Putamen (tissue), 1 donor: ENCODE measurements around the gene CAPN2.

Experiments
- DNase-seq: peaks from one replicate; pipeline ENCODE4 v3.0.0-alpha.2; 2016; ENCODE audit warnings: low spot score

CAPN2 gene

DNA sequence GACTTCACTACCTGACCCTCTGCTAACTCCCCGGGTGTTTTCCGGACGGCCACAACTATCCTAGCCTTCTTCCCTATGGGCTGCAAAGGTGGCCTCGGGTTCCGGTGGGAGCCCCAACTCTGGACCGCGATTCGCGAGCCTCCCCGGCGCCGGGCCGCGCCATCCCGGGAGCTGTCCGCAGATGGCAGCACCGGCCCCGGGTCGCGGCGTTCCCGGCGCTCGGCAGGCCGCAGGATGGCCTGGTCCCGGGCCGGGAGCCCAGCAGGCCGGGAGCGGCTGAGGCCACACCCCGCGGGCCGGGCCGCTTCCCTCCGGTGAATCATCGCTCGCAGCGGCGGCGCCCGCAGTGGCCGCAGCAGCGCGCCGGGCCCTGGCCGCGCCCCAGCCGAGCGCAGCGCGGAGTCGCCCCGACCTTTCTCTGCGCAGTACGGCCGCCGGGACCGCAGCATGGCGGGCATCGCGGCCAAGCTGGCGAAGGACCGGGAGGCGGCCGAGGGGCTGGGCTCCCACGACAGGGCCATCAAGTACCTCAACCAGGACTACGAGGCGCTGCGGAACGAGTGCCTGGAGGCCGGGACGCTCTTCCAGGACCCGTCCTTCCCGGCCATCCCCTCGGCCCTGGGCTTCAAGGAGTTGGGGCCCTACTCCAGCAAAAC, at the start of gene CAPN2:
Gene CAPN2 (plus strand): TSS at position 346 of the 656 bp plus-strand sequence. CDS start 102 bp downstream, at position 448.
- peak; percentile 85 for DNase-seq

DNA sequence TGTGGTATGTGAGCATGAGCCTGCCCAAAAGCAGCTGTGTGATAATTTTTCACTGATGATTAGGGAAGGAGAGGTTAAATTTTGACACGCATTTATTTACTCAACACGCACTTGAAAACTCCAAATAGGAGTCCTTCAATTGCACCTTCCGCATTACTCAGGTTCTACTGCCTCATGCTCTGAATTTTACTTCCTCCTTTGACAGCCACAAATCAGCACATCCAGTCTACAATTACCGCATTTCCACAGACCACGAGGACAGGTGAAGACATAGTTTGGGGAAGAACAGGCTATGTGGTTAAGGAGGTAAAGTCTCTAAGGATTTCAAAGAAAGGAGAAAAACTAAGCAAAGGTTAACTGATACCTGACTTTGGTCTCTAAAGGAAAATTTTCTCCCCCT, 49.4 kb upstream of the CAPN2 start:
- DNase-seq = no peak

DNA sequence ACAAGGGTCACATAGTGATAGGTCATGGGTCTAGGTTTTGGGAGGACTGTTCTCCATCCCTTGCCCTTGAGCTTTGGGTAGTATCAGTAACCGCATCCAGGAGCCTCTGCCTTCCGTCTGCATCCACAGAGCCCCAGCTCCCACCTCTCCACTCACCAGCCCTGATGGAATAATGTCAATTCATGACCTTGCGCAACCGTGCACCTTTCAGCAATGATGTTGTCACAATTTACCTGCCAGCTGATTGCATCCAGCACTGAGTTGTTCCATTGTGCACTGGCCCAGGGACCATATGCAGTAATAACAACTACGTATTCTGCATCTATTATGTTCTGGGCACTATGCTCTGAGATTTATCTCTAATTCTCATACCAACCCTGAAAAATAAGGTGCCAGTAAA, 48.2 kb upstream of the CAPN2 start:
- DNase-seq = no peak

DNA sequence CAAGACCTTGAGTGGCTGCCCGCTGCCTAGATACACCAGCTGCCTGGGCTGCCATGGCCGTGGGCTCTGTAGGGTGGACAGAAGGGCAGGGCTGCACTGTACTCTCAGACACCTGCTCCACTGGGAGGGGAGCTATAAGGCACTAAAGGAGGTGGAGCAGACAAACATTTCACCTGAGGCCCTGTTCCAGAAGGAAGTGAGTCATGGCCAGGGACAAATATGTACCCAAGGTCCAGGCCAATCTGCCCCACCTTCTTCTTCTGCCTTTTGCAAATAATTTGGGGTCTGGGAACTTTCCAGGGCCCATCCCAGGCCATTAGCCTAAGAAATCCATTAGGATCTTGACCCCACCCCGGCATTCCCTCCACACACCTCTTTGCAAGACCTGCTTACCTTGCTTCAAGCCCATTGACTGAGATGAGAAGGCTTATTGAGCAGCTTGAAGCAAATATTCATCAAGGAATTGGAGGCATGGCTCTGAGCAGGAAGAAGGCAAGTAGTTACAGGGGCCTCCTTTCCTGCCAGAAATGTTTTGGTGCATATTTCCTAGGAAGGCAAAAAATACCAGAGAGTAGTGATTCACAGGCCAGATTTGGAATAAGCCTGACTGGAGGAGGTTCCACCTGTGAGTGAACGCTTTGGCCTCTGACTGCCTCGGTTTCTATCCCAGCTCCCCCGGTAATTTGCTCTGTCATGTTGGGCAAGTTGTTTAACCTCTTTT, 46.6 kb upstream of the CAPN2 start, which contains the start of gene CAPN8:
Gene CAPN8 (minus strand): TSS at position 110 of the 721 bp plus-strand sequence. CDS start 55 bp downstream, at position 55.
- no peak for DNase-seq

DNA sequence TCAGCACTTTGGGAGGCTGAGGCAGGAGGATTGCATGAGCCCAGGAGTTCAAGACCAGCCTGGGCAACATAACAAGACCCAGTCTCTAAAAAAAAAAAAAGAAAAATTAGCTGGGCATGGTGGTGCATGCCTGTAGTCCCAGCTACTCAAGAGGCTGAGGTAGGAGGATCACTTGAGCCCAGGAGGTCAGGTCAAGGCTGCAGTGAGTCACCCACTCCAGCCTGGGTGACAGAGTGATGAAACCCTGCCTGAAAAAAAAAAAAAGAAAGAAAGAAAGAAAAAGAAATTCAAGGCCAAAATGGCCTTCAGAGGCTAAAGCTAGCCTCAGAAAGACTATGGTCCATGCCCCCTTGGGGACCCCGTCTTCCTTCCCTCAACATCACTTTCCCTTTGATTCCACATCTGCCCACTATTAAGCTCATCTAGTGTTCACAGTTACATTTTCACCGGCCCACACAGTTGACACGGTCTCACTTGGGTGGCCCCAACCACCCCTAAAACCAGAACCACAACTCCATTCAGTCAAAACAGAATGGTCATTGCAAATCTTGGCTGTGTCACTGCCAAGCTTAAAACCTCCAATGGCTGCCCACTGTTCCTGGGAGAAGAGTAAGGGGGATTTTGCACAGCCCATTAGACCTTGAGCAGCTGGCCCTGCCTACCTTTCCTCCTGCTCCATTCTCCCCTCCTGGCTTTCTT, 44.7 kb upstream of the CAPN2 start:
- no peak for DNase-seq

DNA sequence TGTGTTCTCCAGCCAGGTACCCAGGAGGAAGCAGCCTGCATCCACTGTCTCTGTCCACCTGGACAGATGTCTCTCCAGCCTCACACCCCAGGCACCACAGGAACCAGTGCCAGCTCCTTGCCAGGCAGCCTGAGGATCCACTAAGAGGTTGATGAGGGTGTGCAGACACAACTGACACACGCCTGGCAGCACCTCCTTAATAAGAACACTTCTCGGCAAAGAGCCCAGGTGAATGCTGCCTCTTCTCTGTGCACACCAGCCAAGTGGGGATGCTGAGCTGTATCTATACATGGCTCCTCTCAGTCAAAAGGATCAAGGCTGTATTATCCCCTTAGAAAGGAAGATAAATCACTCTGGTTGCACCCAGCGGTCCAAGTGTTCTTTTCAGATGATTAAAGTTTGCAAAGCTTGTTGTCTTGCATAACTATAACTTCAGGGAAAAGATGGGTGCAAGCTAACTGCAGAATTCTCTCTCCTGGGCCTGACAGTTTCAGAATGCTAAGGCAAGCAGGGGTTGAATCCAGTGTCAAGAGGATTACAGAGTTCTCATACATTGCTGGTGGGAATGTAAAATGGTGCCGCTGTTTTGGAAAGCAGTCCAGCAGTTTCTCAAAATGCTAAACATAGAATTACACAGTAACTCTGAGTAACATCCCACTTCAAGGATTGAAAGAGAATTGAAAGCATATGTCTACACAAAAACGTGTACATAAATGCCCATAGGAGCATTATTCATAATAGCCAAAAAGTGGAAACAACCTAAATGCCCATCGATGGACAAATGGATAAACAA, 43.1 kb upstream of the CAPN2 start:
- DNase-seq = no peak

DNA sequence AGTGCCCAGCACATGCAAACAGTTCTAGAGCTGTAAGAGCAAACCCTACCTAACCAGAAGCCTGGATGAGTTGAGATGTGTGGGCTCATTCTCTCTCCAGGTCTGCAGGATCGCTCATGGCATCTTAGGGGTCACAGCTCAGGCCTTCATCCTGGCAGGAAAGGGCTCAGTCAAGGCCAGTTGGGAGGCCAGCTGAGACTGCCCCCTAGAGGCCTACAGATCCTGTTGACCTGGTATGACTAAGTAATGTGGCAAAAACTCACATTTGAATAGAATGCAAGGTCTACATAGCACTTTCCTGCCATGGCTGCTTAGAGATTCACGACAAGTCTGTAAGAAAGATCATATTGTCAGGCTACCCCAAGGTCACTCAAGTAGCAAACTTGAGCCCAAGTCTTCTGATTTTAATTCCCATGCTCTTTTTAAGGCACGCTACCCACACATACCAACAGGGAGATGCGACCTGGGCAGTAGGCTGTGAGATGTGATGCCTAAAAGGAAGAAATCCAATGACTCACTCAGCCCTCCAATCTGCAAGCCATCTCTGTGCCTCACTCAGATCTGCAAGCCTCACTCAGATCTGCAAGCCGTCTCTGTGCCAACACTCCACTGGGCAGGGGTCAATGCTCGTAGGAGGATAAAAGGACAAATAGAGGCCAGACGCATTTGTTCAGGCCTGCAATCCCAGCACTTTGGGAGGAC, 41.7 kb upstream of the CAPN2 start:
- DNase-seq = no peak

DNA sequence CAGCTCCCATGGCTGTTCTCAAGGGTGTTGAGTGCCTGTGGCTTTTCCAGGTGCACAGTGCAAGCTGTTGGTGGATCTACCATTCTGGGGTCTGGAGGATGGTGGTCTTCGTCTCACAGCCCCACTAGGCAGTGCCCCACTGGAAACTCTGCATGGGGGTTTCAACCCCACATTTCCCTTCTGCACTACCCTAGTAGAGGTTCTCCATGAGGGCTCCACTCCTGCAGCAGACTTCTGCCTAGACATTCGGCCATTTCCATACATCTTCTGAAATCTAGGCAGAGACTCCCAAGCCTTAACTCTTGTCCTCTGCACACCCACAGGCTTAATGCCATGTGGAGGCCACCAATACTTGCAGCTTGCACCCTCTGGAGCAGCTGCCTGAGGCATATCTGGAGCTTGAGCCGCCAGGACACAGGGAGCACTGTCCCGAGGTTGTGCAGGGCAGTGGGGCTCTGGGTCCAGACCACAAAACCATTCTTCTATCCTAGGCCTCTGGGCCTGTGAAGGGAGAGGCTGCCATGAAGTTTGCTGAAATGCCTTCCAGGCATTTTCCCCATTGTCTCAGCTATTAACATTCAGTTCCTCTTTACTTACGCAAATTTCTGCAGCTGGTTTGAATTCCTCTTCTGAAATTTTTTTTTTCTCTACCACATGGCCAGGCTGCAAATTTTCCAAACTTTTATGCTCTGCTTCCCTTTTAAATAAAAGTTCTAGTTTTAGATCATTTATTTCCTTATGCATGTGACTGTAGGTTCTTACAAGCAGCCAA, 38.0 kb upstream of the CAPN2 start:
- no peak for DNase-seq

DNA sequence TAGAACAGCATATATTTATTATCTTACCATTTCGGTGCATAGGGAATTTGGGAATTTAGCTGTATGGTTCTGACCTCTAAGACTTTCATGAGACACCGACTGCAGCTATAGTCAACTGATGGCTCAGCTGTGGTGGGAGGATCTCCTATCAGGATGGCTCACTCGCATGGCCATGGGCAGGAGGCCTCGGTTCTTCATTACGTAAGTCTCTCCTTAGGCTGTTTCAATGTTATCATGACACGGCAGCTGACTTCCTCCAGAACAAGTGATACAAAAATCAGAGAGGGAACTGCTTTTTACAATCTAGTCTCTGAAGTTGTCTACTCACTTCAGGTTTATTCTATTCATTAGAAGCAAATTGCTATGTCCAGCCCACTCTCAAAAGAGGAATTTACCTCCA, 33.5 kb upstream of the CAPN2 start:
- no peak for DNase-seq

DNA sequence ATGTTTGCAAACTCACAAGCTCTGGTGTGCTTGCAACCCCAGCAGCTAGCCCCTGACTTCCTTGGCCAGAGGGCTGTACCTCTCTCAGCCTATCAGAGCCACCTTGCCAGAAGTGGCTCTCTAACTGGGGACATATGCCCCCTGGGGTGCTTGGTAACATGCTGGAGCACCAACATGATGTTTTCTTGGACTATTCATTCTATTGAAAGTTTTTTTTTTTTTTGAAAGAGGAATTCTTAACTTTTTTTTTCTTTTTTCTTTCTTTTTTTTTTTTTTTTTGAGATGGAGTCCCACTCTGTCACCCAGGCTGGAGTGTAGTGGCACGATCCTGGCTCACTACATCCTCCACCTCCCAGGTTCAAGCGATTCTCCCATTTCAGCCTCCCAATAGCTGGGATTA, 32.2 kb upstream of the CAPN2 start:
- no peak for DNase-seq

DNA sequence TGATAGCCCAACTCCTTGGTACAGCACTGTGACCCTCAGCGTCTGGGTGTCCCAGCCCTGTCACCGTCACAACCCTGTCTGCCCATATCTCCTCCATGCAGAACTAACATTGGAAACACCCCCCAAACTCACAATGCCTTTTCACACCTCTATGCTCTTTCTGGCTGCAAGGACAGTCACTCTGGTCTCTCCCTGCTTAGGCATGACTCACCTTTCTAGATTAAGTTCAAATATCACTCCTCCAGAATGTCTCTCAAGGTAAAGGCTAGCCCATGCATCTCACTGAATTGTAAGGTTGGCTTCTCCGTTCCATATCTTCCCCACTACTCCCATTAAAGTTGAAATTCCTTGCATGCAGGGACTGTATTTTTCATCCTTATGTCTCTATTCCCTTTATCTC, 29.8 kb upstream of the CAPN2 start:
- DNase-seq = no peak

DNA sequence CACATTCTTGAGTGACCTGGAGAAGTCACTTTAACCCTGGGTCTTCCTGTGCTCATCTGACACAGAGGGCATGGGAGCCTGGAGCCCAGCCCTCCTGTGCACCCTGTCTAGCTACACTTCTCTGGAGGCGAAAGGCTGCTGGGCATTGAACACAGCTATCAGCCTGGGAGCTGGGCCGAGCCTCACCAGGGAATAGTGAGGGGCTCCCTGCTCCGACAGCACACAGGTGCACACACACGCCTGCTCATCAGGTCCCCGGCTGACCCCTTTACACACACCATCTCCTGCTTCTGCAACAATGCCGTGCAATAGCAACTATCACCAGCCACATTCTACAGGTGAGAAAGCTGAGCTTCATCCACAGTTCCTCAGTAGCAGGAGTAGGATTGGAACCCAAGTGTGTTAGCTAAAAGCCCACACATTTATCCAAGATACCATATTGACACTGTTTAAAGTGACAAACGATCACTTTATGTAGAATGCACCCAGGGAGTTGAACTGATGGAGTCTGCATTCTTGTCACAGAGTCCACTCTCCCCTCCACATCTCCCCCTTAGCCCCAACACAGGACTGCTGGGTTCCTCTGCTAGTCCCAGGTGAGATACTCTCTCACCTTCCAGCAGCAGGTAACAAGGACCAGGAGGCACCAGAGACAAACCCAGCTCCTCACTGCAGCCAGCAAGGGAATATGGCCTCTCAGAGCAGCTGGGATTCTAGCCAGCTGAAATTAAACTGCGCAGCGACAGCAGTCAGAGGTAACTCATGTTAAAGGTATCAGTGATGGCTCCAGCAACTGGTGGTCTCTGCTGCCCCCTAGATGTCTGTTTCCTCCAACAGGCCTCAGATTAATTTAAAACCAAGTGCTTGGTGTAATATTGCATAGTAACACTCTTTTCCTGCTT, 28.5 kb upstream of the CAPN2 start:
- DNase-seq = peak; percentile 34

DNA sequence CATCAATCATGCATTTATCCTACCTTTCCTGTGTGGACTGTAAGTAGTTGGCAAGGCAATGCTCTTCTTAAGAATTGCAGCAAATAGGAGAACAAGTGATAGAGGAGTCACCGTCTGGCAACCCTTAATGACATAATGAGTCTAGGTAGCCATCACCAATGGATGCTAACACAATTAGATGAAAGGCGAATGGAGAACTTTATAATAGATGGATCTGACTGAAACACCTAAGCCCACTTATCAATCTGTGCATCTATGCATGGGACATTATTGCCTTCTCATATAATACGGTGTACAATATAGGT, 27.9 kb upstream of the CAPN2 start:
- no peak for DNase-seq

DNA sequence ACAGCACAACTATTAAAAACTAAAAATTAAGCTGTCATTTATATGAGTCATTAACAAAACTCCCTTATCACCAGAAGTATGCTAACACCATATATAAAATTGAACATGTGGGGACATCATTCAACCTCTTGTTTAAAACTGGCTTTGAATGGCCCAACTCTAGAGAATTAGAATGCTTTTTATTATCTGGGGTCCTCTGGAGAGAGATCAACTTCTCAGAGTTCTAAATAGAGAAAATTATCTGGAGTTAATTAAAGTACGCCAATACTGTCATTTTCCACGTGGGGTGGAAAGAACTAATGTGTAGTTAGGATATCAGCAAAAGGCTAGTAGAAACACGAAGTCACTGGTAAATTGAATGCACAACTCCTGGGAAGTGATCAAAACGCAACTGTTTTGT, 21.2 kb upstream of the CAPN2 start:
- DNase-seq = no peak

DNA sequence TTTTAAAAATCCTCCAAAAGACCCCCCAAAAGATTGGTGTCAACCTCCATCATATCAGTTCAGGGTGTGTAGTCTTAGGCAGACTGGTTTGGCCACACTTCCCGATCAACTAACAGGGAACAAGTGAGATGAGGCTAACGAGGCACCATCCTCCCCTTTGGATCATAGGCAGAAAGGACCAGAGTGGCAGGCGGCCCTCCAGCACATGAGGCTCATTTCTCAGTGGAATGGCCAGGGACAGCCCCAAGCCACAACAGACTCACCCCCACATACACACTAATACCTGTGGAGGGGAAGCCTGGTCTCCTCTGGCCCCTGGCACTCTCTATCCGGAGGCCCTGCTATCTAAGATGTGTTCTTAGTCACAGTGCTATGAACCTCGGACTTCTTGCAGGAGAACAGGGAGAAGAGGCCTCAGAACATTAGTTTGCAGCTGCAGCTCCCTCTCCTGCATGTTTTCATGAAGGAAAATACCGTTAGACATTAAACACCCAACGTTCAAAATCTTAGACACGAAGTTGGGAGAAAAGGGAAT, 17.3 kb upstream of the CAPN2 start:
- no peak for DNase-seq

DNA sequence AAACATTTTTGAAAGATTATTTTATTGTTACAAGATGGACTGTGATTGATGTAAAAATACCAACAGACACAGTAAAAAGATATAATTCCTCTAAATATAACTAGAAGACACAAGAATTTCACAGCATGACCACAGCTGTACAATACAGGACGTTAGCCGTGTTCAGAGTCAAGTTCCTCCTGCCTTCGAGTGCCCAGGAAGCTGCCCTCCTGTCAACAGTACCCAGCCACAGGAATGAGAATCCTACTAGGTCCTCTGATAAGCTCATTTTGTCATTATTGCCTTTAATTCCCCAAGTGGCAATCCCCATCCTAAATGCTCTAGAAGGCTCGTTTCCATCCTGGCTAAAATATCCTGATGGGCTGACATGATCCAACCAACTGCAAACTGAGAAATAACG, 16.4 kb upstream of the CAPN2 start:
- DNase-seq = no peak

DNA sequence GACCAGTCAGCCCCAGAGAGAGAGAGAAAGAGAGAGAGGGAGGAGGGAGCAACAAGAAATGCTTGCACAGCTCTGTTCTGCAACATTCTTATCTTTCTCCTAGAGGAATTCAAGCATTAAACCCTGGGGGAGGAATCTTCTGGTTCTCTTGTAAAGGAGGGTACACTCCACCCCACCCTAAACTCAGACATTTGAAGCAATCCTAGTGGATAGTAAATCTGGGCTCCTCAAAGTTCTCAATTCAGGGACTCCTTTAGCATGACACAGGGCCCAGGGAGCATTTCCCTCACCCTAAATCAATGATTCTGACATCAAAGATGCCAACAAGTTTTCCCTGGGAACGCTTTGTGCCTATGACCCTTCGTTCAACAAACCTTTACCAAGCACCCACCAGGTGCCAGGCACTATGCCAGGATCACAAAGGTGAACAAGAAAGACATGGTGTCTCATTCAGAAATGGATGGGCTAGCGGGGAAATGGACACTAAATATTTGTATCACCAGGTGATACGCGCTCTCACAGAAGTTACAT, 11.9 kb upstream of the CAPN2 start:
- no peak for DNase-seq

DNA sequence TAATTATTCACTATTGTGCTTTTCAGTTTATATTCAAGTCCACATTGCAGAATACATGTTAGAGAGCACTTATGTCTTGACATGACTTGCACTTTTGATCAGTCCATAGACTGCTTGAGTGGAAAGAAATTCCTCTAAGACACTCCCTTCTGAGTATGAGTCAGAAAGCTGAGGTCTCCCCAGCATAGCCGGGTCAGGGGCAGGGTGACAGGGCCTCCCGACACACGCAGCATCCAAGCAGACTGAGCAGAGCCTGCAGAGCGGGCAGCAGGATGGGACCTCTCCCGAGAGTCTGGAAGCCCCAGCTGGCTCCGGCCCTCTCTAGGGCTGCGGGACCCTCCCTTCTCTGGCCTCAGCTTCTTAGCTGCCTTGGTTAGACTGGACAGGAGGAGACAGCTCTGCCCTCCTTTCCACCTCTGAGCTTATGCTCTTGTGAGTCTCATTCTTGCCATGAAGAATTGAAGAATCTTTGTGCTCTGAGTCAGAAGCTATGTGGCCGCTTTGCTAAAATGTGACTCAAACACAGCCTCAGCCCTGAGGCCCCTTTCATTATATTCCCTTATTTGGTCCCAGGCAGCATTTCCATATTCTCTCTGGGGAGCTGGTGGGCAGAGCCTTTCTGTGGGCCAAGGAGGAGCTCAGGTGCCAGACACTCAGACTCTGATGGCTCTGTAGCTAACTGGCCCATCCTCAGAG, 11.2 kb upstream of the CAPN2 start:
- no peak for DNase-seq
